SKM-1 treated with dmso at 0.1 percent for 144 hours (cell line): ENCODE results near the gene SMO.

Experiments used
- DNase-seq: peaks from one replicate; lab custom pipeline; 2025; ENCODE audit not compliant: unreplicated experiment; lab: John Stamatoyannopoulos, UW

Gene SMO

GRCh38 chr7:129188372-129188891, at the start of gene SMO:
TSS of gene SMO (plus strand) at chr7:129188633. CDS start at chr7:129189152, 519 bp downstream.
- no peak for DNase-seq

GRCh38 chr7:129143724-129144094, 44.7 kb upstream of the SMO start:
- no peak for DNase-seq

GRCh38 chr7:129144095-129144833, 44.2 kb upstream of the SMO start, which contains the start of gene TSPAN33:
TSS of gene TSPAN33 (plus strand) at chr7:129144707. CDS start at chr7:129144981, 274 bp downstream.
- no peak for DNase-seq

- no peak for DNase-seq
These were observed 43.4 kb upstream of the SMO start for GRCh38 chr7:129144834-129145668.

- no peak for DNase-seq
These were observed 42.0 kb upstream of the SMO start for GRCh38 chr7:129146237-129146979.

GRCh38 chr7:129147731-129148130, 40.7 kb upstream of the SMO start:
- DNase-seq = no peak

- DNase-seq = no peak
These were observed 38.9 kb upstream of the SMO start for GRCh38 chr7:129149511-129149910.

- DNase-seq = no peak
These were observed 38.0 kb upstream of the SMO start for GRCh38 chr7:129150199-129150996.

GRCh38 chr7:129157651-129158050, 30.8 kb upstream of the SMO start:
- DNase-seq = no peak

GRCh38 chr7:129159539-129159938, 28.9 kb upstream of the SMO start:
- DNase-seq = no peak

GRCh38 chr7:129160161-129160905, 28.1 kb upstream of the SMO start:
- DNase-seq = no peak

- no peak for DNase-seq
These were observed 26.8 kb upstream of the SMO start for GRCh38 chr7:129161524-129162225.

GRCh38 chr7:129162732-129163131, 25.7 kb upstream of the SMO start:
- DNase-seq = no peak

GRCh38 chr7:129163875-129164544, 24.4 kb upstream of the SMO start:
- DNase-seq = peak; percentile 45

- no peak for DNase-seq
These were observed 21.7 kb upstream of the SMO start for GRCh38 chr7:129166745-129167144.

GRCh38 chr7:129167817-129168216, 20.6 kb upstream of the SMO start:
- no peak for DNase-seq

- DNase-seq = no peak
These were observed 20.0 kb upstream of the SMO start for GRCh38 chr7:129168231-129169021.

- DNase-seq = no peak
These were observed 19.2 kb upstream of the SMO start for GRCh38 chr7:129169171-129169671.
